ENCODE results near the gene BTBD9. TPM values are rescaled to one million over a fixed set of nuclear protein-coding genes. Genes with fewer than 3 reads are reported as not detected.

BTBD9 gene
- total RNA-seq, 4 donors from 2014 or later, result 5.5 to 14.1 (median 6.3) TPM

GRCh38 chr6:38233161-38233791 is 406.5 kb downstream of the BTBD9 start:
- H3K27me3 ChIP-seq, result no peaks in the 10 kb centered on the region
- peaks cover 0 to 7% of the 10 kb centered on the region in 2 donors for H3K4me1 ChIP-seq
- H3K4me3 ChIP-seq, result no peak overlapping the region
- no peak for ATAC-seq
- no peaks in the 10 kb centered on the region for H3K9me3 ChIP-seq
- no peak for DNase-seq
- TF ChIP-seq CTCF (IDR thresholded peaks at IDR 0.05 in 4 of 5, conservative IDR thresholded peaks at IDR 0.05 in 1 of 5), result no peak
- no peak for TF ChIP-seq POLR2A (IDR thresholded peaks at IDR 0.05)
- in situ Hi-C loops (cut with MboI; ENCODE audit: low sequenced_read_pairs in 4 of 4), result no loop called here
- no peaks in the 10 kb centered on the region for H3K36me3 ChIP-seq
- intact Hi-C loops (cut with DNase I; ENCODE audit: low total_unique reads), result loop anchor here (10.0 kb wide), 1 partner anchor 262 kb away; no protein-coding TSS in a partner anchor
- no peak overlapping the region for H3K27ac ChIP-seq

- ATAC-seq (no peak), DNase-seq (no peak)
- Histone ChIP-seq H3K4me1 (no peaks in the 10 kb centered on the region), H3K27me3 (no peaks in the 10 kb centered on the region), H3K27ac (no peak overlapping the region), H3K9me3 (no peaks in the 10 kb centered on the region), H3K36me3 (no peaks in the 10 kb centered on the region), H3K4me3 (no peak overlapping the region)
- TF ChIP-seq POLR2A (IDR thresholded peaks at IDR 0.05), result no peak
- in situ Hi-C loops (cut with MboI; ENCODE audit: low sequenced_read_pairs in 4 of 4), result no loop called here
- intact Hi-C loops (cut with DNase I; ENCODE audit: low total_unique reads), result no loop called here
Measured at GRCh38 chr6:38225766-38226165, 414.0 kb downstream of the BTBD9 start.

GRCh38 chr6:38221251-38221650 is 418.5 kb downstream of the BTBD9 start:
- H3K36me3 ChIP-seq, result no peaks in the 10 kb centered on the region
- no peak overlapping the region for H3K27ac ChIP-seq
- H3K9me3 ChIP-seq, result no peaks in the 10 kb centered on the region
- no peaks in the 10 kb centered on the region for H3K27me3 ChIP-seq
- intact Hi-C loops (cut with DNase I; ENCODE audit: low total_unique reads), result no loop called here
- no peak overlapping the region for H3K4me3 ChIP-seq
- in situ Hi-C loops (cut with MboI; ENCODE audit: low sequenced_read_pairs in 4 of 4), result no loop called here
- no peaks in the 10 kb centered on the region for H3K4me1 ChIP-seq
- TF ChIP-seq POLR2A (IDR thresholded peaks at IDR 0.05) (no peak), CTCF (IDR thresholded peaks at IDR 0.05 in 4 of 5, conservative IDR thresholded peaks at IDR 0.05 in 1 of 5) (no peak)
- DNase-seq (no peak), ATAC-seq (no peak)

- no peak for ATAC-seq
- no peak for DNase-seq
- Histone ChIP-seq H3K27me3 (no peaks in the 10 kb centered on the region), H3K4me1 (peaks cover 0 to 7% of the 10 kb centered on the region in 2 donors), H3K36me3 (no peaks in the 10 kb centered on the region), H3K9me3 (no peaks in the 10 kb centered on the region), H3K27ac (no peak overlapping the region), H3K4me3 (no peak overlapping the region)
- no peak for TF ChIP-seq POLR2A (IDR thresholded peaks at IDR 0.05)
- intact Hi-C loops (cut with DNase I; ENCODE audit: low total_unique reads) (no loop called here), in situ Hi-C loops (cut with MboI; ENCODE audit: low sequenced_read_pairs in 4 of 4) (no loop called here)
Measured at GRCh38 chr6:38220069-38220723, 419.5 kb downstream of the BTBD9 start.

- Histone ChIP-seq H3K4me3 (no peak overlapping the region), H3K4me1 (peaks cover 11 to 14% of the 10 kb centered on the region in 2 donors), H3K36me3 (no peaks in the 10 kb centered on the region), H3K27me3 (no peaks in the 10 kb centered on the region), H3K9me3 (no peaks in the 10 kb centered on the region), H3K27ac (no peak overlapping the region)
- DNase-seq (no peak), ATAC-seq (no peak)
- TF ChIP-seq CTCF (IDR thresholded peaks at IDR 0.05 in 4 of 5, conservative IDR thresholded peaks at IDR 0.05 in 1 of 5), result no peak
- TF ChIP-seq POLR2A (IDR thresholded peaks at IDR 0.05), result no peak
- intact Hi-C loops (cut with DNase I; ENCODE audit: low total_unique reads) (no loop called here), in situ Hi-C loops (cut with MboI; ENCODE audit: low sequenced_read_pairs in 4 of 4) (no loop called here)
Measured at GRCh38 chr6:38218235-38218634, 421.5 kb downstream of the BTBD9 start.
